Brain microvascular endothelial cell (primary cell): ENCODE measurements around the gene SH2B2.
"Not testable (repeated sequence)": the region's sequence is repeated elsewhere in the genome, so short reads cannot be mapped to it uniquely, and the experiment has no call there.

ENCODE experiments used
- DNase-seq: peaks from one replicate; pipeline ENCODE4 v3.0.0-alpha.2; 2020
- H3K27ac ChIP-seq: fragments of 250-450 bp; sonication (Bioruptor Pico); 2 replicates; pipeline ENCODE4 v1.5.1; 2020; ENCODE audit warnings: mild to moderate bottlenecking, moderate library complexity
- H3K27me3 ChIP-seq: fragments of 250-450 bp; sonication (Bioruptor Pico); replicated peaks from 2 replicates; pipeline ENCODE4 v1.5.1; 2020; ENCODE audit warnings: mild to moderate bottlenecking
- H3K36me3 ChIP-seq: fragments of 250-450 bp; sonication (Bioruptor Pico); replicated peaks from 2 replicates; pipeline ENCODE4 v1.5.1; 2020; ENCODE audit warnings: mild to moderate bottlenecking
- H3K4me3 ChIP-seq: 2 replicates; pipeline ENCODE4 v1.5.1; 2011; ENCODE audit warnings: low read depth, mild to moderate bottlenecking, control low read depth, low read length, moderate library complexity
- CTCF ChIP-seq: IDR thresholded peaks from 2 replicates; pipeline ENCODE4 v1.5.1; 2011; ENCODE audit warnings: low read depth, mild to moderate bottlenecking, moderate library complexity, low read length, control low read depth, inconsistent platforms; ENCODE audit errors: missing control alignments
- in situ Hi-C: cut with HindIII; loops from 2 replicates; pipeline ENCODE4 v1.10.0; 2017; ENCODE audit warnings: low sequenced_read_pairs, low pct_ligation_motif_present

Gene SH2B2

GRCh38 chr7:102326157-102326889 lies 39.7 kb downstream of the SH2B2 start:
- Histone ChIP-seq H3K27ac (no peak overlapping the region), H3K4me3 (no peak overlapping the region), H3K27me3 (no peaks in the 10 kb centered on the region), H3K36me3 (no peaks in the 10 kb centered on the region)
- DNase-seq = no peak
- in situ Hi-C loops = no loop called here
- TF ChIP-seq CTCF = no peak

DNA sequence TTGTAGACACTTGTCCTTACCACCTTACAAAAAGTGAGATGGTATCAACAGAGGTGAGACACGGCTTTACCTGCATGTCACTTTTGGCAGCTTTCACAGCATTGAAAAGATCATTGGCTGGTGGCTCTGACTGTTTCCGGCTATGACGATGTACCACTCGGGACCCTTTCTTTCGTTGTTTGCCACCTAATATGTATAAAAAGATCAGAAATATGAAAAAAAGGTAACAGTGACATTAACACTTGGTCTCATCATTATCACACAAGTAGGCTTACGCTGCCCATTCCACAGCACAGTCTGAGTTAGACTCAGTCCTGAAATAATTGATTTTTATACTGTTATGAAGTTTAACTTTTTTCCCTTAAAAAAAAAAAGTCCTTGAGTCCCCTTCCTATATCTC lies 40.5 kb downstream of the SH2B2 start:
- in situ Hi-C loops, DNase-seq, H3K4me3 ChIP-seq, H3K27ac ChIP-seq, H3K27me3 ChIP-seq, H3K36me3 ChIP-seq: not testable (repeated sequence)

DNA sequence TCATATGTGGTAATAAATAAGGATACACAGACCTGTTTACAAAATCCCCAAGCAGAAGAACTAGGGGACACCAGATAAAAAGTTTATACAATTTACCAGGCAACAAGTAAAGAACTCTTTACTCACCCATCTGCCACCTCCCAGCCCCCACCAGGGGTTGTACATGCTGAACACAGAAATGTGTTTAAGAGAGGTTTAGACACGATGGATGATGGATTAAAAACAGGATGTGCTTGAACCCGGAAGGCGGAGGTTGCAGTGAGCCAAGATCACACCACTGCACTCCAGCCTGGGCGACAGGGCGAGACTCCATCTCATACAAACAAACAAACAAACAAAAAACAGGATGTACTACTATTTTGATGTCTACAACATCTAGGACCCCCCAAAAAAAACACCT lies 42.2 kb downstream of the SH2B2 start:
- H3K27me3 ChIP-seq, H3K27ac ChIP-seq, H3K36me3 ChIP-seq, in situ Hi-C loops, DNase-seq, H3K4me3 ChIP-seq: not testable (repeated sequence)

GRCh38 chr7:102329366-102329765 lies 42.7 kb downstream of the SH2B2 start:
- in situ Hi-C loops = not testable (repeated sequence)

DNA sequence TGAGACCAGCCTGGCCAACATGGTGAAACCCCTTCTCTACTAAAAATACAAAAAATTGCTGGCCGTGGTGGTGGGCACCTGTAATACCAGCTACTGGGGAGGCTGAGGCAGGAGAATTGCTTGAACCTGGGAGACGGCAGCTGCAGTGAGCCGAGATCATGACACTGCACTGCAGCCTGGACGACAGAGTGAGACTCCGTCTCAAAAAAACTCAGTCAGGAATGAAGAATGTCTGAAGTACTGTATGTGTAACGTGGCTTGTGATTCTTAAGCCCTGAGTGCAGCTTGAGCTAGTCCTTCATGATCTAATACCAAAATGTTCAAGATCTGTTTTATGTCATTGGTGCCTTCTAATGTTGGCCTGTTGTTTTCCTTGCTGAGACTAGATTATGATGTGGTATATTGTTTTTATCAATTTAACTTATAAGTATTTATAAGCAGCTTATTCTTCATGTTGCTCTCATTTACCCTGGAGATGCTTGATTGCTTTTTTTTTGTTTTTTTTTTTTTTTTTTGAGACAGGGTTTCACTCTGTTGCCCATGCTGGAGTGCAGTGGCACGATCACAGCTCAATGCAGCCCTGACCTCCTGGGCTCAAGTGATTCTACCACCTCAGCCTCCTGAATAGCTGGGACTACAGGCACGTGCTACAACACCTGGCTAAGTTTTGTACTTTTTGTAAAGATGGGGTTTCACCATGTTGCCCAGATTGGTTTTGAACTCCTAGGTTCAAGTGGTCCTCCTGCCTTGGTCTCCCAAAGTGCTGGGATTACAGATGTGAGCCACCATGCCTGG lies 44.2 kb downstream of the SH2B2 start:
- H3K27me3 ChIP-seq, in situ Hi-C loops, H3K4me3 ChIP-seq: not testable (repeated sequence)

More at GRCh38 chr7:102329366-102329765, 42.7 kb downstream of the SH2B2 start:
- H3K27me3 ChIP-seq, H3K4me3 ChIP-seq, H3K27ac ChIP-seq, H3K36me3 ChIP-seq, DNase-seq: not testable (repeated sequence)

GRCh38 chr7:102335574-102335973 lies 48.9 kb downstream of the SH2B2 start:
- in situ Hi-C loops, H3K27me3 ChIP-seq, DNase-seq, H3K4me3 ChIP-seq, H3K36me3 ChIP-seq, H3K27ac ChIP-seq: not testable (repeated sequence)

More for the DNA sequence above, 44.2 kb downstream of the SH2B2 start:
- H3K27ac ChIP-seq, H3K36me3 ChIP-seq, DNase-seq: not testable (repeated sequence)

DNA sequence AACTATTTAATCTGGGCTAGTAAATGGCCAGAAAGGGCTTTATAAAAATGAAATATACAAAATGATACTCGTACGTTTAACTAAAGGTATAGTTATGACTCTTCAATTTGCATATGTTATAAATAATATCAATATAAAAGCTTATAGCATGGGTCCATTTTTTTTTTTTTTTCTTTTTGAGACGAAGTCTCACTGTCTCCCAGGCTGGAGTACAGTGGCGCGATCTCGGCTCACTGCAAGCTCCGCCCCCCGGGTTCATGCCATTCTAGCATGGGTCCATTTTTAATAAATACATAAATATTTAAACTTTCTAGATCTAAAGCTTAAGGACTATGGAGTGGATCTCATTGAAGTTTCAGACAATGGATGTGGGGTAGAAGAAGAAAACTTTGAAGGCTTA lies 50.3 kb downstream of the SH2B2 start:
- DNase-seq, H3K27me3 ChIP-seq, H3K36me3 ChIP-seq, in situ Hi-C loops, H3K27ac ChIP-seq, H3K4me3 ChIP-seq: not testable (repeated sequence)

- in situ Hi-C loops, H3K36me3 ChIP-seq, H3K27ac ChIP-seq, H3K27me3 ChIP-seq, DNase-seq, H3K4me3 ChIP-seq: not testable (repeated sequence)
These were observed 50.8 kb downstream of the SH2B2 start for GRCh38 chr7:102337420-102337819.

GRCh38 chr7:102340599-102341368 lies 54.1 kb downstream of the SH2B2 start:
- H3K27me3 ChIP-seq, H3K4me3 ChIP-seq, H3K36me3 ChIP-seq, H3K27ac ChIP-seq, DNase-seq, in situ Hi-C loops: not testable (repeated sequence)

GRCh38 chr7:102346983-102347382 lies 60.3 kb downstream of the SH2B2 start:
- H3K36me3 ChIP-seq, H3K27me3 ChIP-seq, in situ Hi-C loops, DNase-seq, H3K4me3 ChIP-seq, H3K27ac ChIP-seq: not testable (repeated sequence)

DNA sequence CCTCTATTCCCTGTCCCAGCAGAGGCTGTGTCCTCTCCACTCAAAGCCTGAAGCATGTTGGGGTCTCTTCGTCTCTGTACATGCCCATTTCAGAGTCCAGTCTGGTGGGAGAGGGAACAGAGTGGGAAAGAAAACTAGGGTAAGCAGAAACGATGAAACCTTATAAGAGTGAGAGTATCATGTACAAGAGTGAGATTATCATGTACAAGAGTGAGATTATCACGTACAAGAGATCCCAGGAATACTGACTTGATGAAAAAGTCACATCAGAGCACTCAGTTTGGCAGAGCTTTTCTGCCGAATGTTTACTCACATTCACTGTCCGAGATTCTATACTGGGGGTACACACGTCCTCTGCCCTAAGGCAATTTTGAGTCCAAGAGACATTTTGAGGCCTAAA lies 69.7 kb downstream of the SH2B2 start, which contains the start of gene SPDYE6:
SPDYE6 (minus strand) TSS at position 101 of the 400 bp plus-strand sequence. CDS start 421 bp downstream, outside the sequence.
- H3K36me3 ChIP-seq, H3K4me3 ChIP-seq, in situ Hi-C loops, DNase-seq, H3K27ac ChIP-seq, H3K27me3 ChIP-seq: not testable (repeated sequence)
